GM21825 (cell line): ENCODE measurements around the gene FLT3LG.
A peak's percentile ranks its signal among the peaks of the same experiment; 100 is the strongest.

Experiments
- ATAC-seq: cut with Tn5 transposase; IDR thresholded peaks from one replicate; pipeline ENCODE4 v1.9.1; 2021; ENCODE audit warnings: mild to moderate bottlenecking, moderate library complexity; ENCODE audit not compliant: unreplicated experiment

The FLT3LG gene, protein sequence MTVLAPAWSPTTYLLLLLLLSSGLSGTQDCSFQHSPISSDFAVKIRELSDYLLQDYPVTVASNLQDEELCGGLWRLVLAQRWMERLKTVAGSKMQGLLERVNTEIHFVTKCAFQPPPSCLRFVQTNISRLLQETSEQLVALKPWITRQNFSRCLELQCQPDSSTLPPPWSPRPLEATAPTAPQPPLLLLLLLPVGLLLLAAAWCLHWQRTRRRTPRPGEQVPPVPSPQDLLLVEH

DNA sequence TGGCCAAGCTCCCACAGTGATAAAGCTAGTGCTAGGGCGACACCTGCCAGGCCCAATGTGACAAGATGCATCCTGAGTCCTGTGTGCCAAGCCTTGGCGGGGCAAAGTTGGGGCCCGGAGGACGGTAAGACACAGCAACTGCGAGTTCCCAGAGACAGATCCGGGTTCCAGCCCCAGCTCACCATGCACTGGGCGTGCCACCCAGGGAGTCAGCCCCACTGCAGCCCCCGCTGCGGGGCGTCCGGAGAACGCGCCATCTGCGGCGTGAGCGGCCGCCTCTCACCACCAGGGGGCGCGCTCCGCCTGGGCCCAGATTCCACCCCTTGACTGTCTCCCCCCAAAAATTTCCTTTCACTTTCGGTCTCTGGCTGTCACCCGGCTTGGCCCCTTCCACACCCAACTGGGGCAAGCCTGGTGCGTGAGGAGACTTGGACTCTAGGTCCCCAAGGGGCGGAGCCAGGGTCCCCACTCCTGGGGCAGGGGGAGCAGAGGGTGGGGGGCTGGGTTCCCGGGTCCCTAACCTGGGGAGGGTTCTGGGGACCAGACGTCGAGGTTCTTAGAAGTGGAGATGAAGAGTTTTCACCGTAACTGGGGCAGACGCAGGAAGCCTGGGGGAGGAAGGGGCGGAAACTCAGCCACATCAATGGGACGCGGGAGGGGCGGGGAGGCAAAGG lies at the start of gene FLT3LG:
Gene FLT3LG (plus strand): TSS at position 348 of the 674 bp plus-strand sequence. CDS start 425 bp downstream, outside the sequence.
- ATAC-seq, result peak; percentile 43

DNA sequence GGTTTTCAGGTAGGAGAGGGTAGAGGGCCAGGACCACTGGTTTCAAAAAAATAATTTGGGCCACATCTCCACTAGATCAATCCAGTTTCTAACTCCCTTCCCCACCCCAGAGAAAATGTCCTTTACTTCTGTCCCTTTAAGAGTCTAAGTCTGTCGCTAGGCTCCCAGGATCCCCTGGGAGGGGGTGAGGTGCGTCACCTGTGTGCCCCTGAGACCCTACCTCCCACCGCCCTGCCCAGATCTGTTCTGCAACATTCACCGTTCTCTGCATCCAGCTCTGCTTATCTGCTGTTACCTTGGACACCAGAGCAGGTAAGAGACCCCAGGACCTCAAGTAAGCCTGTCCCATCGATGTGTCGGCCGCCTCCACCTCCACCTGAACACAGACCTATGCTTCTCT lies 48.8 kb upstream of the FLT3LG start, which contains the start of gene GFY:
Gene GFY (plus strand): TSS at position 211 of the 400 bp plus-strand sequence. CDS start 1,043 bp downstream, outside the sequence.
- no peak for ATAC-seq

DNA sequence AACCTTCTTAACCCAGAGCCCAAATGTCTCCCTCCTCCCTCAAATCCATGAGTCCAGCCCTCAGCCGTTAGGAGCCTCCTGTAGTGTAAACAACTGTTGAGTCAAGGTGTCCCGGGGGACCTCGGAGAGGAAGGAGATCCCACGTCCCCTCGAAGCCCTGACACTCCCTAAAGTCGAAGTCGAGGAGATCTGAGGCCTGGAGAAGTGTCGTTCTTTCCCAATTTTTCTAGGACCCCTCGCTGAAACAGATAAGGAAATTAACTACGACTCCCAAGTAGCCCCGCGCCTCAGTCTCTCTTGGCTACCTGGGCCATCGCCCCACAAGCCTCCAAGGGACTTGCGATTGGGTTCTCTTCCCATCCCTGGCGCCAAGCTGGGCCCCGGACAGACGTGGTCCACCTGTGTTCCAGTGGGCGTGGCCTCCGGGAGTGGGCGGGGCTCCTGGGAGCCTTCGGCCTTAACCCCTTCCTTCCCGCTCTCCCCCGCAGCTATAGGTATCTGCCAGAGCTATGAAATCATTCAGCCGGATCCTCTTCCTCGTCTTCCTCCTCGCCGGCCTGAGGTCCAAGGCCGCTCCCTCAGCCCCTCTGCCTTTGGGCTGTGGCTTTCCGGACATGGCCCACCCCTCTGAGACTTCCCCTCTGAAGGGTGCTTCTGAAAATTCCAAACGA lies 48.0 kb upstream of the FLT3LG start:
- ATAC-seq, result no peak

DNA sequence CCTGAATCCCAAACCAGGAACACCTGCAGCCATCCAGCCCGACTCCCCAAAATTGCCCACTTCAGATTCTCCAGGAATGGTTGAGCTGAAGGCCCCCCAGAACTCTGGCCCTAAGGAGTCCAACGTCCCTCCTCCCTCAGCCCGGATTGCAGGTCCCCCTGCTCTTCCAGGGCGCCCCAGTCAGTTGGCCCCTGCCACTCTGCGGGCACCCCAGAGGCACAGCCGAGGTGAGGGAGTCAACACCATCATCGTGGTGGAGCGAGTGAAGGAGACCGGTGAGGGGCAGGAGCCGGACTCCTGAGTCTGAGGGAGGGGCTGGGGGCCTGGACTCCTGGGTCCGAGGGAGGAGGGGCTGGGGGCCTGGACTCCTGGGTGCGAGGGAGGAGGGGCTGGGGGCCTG lies 46.7 kb upstream of the FLT3LG start:
- ATAC-seq, result no peak

DNA sequence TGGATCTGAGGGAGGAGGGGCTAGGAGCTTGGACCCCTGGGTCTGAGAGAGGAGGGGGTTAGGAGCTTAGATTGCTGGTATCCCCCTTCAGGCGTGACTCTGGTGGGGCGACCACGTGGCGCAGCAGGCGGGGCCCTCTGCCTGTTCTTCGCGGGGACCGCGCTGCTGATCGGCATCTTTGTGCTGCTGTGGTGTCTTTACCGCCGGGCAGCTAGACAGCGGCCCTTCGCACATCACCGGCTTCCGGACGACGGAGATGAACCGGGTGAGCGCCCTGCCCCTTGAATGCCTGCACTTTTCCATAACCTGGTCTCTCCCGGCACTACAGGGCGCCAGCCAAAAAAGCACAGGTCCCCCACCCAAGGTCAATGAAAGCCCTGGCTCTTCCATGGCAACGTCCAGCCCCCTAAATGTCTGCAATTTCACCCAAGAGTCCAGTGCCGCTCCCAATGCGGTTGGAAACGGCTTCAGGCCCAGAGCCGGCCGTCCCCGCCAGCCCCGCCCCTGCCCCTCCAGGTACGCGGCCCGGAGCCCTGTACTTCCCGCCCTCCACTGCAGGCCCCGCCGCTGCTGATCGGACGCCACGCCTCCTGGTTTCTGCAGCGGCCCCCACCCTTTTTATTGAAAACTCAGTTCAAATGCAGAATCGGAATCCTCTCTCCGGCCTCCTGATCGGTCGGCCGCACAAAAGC lies 46.0 kb upstream of the FLT3LG start:
- no peak for ATAC-seq

DNA sequence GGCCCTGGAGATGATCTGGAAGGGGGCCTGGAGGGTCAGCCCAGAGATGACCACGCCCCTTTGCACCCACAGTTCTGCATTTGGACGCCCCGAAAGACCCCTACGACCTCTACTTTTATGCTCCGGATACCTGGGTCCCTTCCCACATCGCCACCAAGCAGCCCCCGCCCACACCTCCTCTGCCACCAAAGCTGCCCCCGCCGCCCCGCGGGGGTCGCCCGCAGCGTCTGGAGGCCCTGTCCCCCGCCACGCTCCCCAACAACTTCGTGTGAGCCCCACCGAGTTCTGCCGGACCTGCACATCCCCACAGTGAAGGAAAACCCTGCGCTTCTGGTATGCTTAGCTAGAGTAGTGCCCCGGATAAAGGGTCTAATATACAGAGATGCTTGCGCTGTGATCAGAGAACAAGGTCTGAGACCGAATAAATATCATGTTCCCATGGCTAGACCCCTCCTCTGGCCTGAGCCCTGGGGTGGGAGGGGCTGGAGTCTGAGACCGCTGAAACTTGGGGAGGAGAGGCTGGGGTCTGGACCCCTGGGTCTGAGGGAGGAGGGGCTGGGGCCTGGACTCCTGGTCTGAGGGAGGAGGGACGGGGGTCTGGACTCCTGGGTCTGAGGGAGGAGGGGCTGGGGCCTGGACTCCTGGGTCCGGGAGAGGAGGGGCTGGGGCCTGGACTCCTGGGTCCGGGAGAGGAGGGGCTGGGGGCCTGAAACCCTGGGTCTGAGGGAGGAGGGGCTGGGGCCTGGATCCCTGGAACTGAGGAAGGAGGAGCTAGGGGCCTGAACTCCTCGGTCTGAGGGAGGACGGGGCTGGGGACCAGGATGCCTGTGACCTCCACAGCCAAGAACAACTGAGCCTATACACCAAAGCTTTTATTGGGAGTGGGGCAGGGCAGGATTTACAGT lies 45.2 kb upstream of the FLT3LG start:
- no peak for ATAC-seq

DNA sequence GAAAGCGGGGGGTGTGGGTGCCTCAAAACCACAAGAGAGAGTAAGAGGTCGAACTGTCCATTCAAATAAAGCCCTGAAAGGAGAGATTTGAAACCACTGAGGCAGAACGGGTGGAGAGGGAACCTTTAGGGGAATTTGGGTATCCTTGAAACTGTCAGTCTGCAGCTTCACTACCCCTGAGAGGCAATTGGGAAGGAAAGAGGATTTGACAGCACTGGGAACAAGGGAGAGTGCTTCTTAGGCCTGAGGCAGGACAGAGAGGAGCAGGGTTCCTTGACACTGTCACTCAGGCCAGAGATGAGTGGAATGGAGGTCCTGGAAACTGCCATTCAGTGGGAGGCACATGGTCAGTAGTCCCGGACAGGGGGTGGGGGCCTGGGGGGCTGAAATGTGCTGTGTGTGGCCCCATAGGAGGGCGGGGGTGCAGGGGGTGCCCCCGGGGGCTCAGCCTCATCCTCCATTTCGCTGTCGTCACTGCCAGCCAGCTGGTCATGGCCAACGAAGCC lies 43.8 kb upstream of the FLT3LG start:
- ATAC-seq, result no peak

DNA sequence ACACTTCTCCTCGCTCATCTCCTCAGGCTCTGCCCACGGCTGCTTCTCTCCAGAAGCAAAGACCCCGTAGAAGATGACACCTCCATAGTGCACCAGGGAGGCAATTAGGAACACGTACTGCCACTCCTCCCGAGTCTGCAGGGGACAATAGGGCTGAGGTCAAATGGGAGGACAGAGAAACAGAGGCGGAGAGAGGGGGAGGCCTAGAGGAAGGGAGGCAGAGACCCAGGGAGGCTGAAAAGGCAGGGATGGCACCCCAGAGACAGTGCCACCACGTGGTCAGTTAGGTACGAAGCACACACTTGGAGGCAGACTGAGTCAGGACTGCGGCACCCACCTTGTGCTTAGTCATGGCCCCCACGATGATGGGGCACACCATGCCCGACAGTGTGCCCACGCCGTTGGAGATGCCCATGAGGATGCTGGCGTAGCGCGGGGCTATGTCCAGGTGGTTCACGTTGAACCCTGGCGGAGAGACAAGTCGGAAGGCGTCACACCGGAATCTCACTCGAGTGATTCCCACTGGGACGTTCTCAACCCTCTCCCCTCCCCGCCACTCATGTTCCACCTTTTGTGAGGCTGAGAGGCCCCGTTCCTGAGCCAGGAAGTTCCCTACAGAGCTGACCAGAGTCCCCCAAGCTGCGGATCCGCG lies 43.2 kb upstream of the FLT3LG start:
- no peak for ATAC-seq

DNA sequence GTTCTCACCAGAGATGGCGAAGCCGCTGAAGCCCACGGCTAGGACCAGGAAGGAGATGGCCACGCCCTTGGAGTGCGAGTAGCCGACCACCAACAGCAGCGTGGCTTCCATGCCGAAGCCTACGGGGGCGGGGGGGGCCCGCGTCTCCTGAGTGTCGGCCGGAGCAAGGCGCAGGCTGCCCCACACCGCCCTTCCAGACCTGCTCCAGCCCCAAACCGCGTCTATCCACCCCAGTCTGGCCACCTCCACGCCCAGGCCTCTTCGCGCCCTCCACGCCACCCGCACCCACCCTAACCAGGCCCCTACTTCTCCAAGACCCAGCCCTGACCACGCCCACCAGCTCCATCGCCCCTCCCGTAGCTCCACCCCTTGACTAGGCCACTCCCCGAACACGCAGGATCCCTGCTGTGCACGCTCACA lies 42.7 kb upstream of the FLT3LG start:
- no peak for ATAC-seq

DNA sequence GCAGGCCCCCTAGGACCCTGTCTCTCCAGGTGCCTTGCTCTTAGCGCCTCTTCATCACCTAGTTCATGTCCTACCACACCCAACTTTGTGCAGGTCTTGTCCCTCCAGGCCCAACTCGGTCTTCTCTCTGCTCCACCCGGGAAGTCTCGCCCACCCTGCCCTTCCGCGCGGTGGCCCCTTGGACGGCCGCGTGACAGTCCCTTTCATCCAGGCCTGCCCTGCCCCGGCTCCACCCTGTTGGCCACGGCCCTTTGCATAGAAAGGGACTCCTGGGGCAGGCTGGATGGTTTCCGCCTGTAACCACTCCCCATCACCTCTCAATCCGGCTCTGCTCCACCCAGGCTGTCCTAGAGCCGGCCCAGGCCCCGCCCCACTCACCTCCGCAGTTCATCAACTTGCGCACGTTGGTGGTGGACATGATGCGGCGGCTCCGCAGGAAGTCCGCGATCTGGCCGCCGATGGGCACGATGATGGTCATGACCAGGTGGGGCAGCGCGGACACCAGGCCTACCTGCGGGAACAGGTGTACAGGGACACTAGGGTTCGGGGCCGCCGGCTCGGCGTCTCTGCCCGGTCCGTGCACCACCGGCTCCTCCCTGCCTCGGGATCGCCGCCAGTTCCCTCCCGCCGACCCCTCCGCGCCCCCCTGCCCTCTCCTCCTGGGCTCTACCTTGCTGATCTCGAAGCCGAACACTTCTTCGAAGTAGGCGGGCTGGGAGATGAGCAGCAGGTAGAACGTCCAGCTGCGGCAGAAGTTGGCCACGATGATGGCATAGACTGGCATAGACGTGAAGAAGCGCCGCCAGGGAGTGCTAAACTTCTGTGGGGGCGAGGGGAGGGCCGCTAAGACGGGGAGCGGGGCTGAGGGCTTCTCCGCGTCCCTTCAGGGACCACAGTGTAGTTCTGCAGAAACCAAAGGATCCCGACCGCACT lies 41.6 kb upstream of the FLT3LG start:
- no peak for ATAC-seq

DNA sequence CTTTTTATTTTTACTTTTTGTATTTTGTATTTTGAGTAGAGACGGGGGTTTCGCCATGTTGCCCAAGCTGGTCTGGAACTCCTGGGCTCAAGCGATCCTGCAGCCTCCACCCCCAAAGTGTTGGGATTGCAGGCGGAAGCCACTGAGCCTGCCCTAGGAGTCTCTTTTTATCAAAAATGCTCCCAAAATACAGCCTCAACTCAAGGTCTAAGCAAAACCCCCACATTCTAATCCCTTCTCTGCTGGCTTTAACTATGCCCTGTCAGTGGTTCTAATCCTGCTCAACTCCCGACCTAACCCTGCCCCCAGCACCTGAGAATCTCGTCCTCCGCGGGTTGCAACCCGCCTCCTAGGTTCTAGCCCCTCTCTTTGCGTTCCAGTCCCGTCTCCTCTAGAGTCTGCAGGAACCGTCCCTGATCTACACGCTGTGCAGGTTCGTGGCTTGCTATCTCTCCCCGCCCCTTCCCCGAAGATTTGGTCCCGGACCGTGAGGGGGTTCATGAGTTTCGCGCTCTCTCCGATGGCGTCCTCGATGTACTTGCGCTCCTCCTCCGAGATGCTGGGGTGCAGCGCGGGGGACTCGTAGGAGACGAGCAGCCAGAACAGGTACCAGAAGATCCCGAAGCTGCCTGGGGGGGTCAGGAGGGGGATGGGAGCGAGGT lies 40.6 kb upstream of the FLT3LG start:
- ATAC-seq, result no peak

DNA sequence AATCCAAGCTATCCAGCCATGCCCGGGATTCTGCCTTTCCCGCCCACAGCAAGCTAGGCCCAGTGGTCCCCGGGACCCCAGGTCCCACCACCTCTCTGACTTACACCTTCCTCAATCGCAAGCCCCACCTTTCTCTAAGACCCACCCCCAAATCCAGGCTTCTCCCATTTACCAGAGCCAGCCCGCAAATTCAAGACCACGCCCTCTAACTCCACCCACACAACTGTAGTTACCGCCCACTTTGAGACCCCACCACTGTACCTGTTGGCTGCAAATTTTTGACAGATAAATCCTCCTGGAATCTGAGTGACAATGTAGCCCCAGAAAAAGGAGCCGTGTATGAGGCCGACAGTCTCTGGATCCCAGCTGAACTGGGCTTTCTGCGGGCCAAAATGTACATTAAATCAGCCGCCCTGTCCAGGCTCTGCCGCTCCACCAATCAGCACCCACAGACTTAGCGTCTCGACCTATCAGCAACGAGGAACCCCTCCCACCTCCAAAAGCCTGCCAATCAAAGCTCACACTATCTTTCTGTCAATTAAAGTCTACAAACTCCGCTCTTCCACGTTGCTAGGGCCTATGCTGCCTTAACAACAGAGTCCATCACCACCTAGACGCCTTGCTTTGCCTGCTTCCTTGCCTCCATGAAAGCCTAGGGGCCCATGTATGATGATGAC lies 39.0 kb upstream of the FLT3LG start:
- no peak for ATAC-seq

DNA sequence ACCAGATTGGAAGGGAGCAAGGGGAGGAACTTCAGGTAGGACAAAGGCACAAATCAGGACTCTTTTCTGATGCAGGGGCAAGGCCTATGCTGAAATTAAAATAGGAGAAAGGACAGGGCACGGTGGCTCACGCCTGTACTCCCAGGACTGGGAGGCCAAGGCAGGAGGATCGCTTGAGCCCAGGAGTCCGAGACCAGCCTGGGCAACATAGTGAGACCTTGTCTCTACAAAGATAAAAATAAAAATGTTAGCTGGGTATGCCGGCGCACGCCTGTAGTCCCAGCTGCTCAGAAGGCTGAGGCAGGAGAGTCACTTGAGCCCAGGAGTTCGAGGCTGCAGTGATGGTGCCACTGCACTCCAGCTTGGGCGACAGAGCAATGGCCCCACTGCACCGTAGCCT lies 38.3 kb upstream of the FLT3LG start:
- ATAC-seq, result no peak

DNA sequence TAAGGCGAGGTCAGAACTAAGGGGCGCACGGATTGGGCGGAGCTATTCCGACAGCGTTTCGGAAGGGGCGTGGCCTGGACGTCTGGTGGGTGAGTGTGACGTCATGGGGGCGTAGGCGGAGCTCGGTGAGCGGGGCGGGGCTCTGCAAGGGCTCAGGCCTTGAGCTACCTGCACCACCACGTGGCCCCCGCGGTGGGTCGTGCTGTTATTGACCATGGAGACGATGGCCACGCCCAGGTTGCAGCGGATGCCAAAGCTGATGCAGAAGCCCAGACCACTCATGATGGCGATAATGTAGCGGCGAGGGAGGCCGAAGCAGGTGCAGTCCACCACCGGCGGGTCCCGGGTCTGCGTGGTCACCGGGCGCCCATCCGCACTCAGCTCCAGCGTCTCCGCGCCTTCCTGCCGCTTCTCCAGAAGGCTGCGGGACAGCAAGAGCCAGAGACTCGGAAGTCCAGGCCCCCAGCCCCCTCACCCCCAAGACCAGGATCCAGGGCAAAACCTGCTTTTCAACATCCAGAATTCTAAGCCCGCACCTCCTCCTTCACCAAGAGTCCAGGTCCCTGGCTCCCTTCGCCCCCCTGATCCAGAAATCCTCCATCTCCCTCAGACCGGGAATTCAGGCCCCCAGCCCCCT lies 37.5 kb upstream of the FLT3LG start:
- no peak for ATAC-seq

DNA sequence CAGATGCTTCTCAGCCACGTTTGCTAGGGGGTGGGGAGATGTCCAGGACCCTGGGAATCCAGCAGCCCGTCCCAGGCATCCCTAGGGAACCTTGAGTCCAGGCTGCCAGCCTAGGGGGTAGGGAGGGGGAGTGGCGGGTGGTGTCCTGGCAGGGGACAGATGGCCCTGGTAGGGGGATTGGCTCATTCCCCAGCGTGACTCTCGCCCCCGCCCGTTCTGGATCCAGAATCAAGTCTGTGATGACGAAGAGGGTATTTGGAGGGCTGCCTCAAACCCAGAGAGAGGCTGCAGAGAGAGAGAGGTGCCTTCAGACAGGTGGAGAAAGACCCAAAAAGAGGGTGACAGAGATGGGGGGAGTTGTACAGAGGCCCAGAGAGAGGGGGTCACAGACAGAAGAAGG lies 36.8 kb upstream of the FLT3LG start:
- ATAC-seq, result no peak

DNA sequence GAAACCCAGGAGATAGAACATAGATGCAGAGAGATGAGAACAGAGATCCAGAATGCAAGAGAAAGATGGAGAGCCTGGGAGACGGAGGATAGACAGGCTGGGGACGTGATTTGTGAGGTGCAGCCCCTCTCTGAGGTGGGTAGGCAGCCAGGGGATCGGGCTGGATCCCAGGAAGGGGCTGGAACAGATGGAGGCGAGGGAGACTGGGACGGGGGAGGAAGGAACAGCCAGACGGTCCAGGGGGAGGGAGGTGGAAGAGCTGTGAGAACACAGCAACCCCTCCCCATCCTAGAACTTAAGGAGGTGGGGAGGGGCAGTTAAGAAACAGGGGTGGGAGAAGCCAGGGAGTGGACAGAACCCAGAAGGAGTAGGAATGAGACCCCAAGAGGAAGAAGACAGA lies 35.8 kb upstream of the FLT3LG start:
- ATAC-seq, result no peak

DNA sequence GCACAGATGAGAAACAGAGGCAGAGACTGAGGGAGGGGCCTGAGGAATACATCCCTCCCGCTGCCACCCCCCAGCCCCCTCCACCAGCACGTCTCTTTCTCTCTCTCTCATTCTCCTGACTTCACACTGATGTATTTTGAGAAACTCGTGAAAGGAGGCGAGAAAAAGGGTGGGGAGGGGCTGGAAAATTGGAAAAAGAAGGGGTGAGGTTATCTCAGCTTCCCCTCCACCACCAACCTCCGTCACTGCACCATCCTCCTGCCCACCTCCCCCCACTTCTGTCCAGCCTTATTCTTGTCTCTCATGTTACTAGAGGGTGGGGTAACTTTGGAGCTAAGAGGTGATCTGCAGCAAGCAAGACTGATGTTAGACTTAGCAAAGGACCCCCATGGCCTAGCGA lies 34.2 kb upstream of the FLT3LG start:
- ATAC-seq, result no peak
